ENCODE data around the gene TBC1D1.

TBC1D1 gene

GRCh38 chr4:38099908-38100407 lies 209.1 kb downstream of the TBC1D1 start:
- peak; percentile 88 for ATAC-seq

DNA sequence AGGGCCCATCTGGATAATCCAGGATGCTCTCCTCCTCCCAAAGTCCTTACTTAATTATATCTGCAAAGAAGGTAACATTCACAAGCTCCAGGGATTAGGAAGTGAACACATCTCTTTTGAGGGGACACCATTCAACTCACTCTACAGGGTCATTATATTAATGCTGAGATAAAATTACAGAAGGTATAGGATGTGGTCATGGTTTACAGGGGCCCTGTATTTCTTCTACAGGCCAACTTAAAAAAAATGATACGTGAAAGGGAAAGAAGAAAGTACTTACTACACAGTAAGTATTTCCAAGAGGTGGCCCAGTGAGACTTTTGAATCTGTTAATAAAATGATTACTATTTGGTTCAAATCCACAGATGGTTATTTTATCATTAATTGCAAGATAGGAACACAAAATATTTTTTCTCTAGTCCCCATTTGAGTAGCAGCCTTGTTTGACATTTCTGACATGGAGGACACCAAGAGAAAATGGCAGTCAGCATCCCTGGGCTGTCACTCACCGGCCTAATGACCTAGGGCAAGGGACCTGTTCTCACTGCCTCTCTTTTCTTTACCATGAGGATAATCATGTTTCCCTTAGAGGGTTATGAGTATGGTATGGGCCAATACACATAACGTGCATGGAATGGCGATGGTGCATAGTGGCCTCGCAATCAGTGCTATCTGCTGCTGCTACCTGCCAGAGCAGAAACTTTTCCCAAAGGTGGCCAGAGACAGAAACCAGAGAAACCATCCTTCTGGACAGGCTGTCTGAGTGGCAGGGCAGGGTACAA lies 209.8 kb downstream of the TBC1D1 start:
- ATAC-seq: no peak
- TF ChIP-seq ARNTL (CRISPR knock-in tag; IDR thresholded peaks at IDR 0.05; ENCODE audit: borderline replicate concordance, low read depth) (no peak), TSHZ2 (CRISPR knock-in tag; IDR thresholded peaks at IDR 0.05) (no peak), BACH2 (CRISPR knock-in tag; IDR thresholded peaks at IDR 0.05; ENCODE audit: borderline replicate concordance) (no peak), PPARA (CRISPR knock-in tag; IDR thresholded peaks at IDR 0.05; ENCODE audit: borderline replicate concordance) (no peak), ZNF70 (CRISPR knock-in tag; IDR thresholded peaks at IDR 0.05) (no peak), ZFP3 (CRISPR knock-in tag; IDR thresholded peaks at IDR 0.05) (no peak), SNAI2 (CRISPR knock-in tag; IDR thresholded peaks at IDR 0.05) (no peak), ZC3H10 (CRISPR knock-in tag; IDR thresholded peaks at IDR 0.05) (no peak), TCF4 (CRISPR knock-in tag; IDR thresholded peaks at IDR 0.05; ENCODE audit: borderline replicate concordance) (no peak), CSDC2 (CRISPR knock-in tag; IDR thresholded peaks at IDR 0.05) (no peak), POU6F1 (CRISPR knock-in tag; IDR thresholded peaks at IDR 0.05; ENCODE audit: borderline replicate concordance, low read depth) (no peak), ZNF8 (CRISPR knock-in tag; IDR thresholded peaks at IDR 0.05) (no peak), ZNF565 (CRISPR knock-in tag; conservative IDR thresholded peaks at IDR 0.05; ENCODE audit: low read depth) (no peak), CSRNP3 (CRISPR knock-in tag; IDR thresholded peaks at IDR 0.05) (no peak)
- TF ChIP-seq, protein P1, sequence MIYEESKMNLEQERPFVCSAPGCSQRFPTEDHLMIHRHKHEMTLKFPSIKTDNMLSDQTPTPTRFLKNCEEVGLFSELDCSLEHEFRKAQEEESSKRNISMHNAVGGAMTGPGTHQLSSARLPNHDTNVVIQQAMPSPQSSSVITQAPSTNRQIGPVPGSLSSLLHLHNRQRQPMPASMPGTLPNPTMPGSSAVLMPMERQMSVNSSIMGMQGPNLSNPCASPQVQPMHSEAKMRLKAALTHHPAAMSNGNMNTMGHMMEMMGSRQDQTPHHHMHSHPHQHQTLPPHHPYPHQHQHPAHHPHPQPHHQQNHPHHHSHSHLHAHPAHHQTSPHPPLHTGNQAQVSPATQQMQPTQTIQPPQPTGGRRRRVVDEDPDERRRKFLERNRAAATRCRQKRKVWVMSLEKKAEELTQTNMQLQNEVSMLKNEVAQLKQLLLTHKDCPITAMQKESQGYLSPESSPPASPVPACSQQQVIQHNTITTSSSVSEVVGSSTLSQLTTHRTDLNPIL (CRISPR knock-in tag; IDR thresholded peaks at IDR 0.05; ENCODE audit: low read depth): no peak
- TF ChIP-seq, protein P2, sequence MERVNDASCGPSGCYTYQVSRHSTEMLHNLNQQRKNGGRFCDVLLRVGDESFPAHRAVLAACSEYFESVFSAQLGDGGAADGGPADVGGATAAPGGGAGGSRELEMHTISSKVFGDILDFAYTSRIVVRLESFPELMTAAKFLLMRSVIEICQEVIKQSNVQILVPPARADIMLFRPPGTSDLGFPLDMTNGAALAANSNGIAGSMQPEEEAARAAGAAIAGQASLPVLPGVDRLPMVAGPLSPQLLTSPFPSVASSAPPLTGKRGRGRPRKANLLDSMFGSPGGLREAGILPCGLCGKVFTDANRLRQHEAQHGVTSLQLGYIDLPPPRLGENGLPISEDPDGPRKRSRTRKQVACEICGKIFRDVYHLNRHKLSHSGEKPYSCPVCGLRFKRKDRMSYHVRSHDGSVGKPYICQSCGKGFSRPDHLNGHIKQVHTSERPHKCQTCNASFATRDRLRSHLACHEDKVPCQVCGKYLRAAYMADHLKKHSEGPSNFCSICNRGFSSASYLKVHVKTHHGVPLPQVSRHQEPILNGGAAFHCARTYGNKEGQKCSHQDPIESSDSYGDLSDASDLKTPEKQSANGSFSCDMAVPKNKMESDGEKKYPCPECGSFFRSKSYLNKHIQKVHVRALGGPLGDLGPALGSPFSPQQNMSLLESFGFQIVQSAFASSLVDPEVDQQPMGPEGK (CRISPR knock-in tag; IDR thresholded peaks at IDR 0.05; ENCODE audit: borderline replicate concordance): no peak

More at GRCh38 chr4:38099908-38100407, 209.1 kb downstream of the TBC1D1 start:
- TF ChIP-seq PPARA (CRISPR knock-in tag; IDR thresholded peaks at IDR 0.05; ENCODE audit: borderline replicate concordance): no peak
- no peak for TF ChIP-seq ZNF565 (CRISPR knock-in tag; conservative IDR thresholded peaks at IDR 0.05; ENCODE audit: low read depth)
- TF ChIP-seq ZNF8 (CRISPR knock-in tag; IDR thresholded peaks at IDR 0.05): no peak
- TF ChIP-seq ISL1 (CRISPR knock-in tag; IDR thresholded peaks at IDR 0.05): no peak
- TF ChIP-seq TOX (CRISPR knock-in tag; IDR thresholded peaks at IDR 0.05; ENCODE audit: borderline replicate concordance): no peak
- TF ChIP-seq GLIS3 (CRISPR knock-in tag; IDR thresholded peaks at IDR 0.05): no peak
- no peak for TF ChIP-seq ZC3H10 (CRISPR knock-in tag; IDR thresholded peaks at IDR 0.05)
- TF ChIP-seq CSDC2 (CRISPR knock-in tag; IDR thresholded peaks at IDR 0.05): no peak
- no peak for TF ChIP-seq OSR1 (CRISPR knock-in tag; IDR thresholded peaks at IDR 0.05)
- no peak for TF ChIP-seq BACH2 (CRISPR knock-in tag; IDR thresholded peaks at IDR 0.05; ENCODE audit: borderline replicate concordance)
- no peak for TF ChIP-seq ZNF70 (CRISPR knock-in tag; IDR thresholded peaks at IDR 0.05)
